ENCODE data around the gene DAPL1.

DNA sequence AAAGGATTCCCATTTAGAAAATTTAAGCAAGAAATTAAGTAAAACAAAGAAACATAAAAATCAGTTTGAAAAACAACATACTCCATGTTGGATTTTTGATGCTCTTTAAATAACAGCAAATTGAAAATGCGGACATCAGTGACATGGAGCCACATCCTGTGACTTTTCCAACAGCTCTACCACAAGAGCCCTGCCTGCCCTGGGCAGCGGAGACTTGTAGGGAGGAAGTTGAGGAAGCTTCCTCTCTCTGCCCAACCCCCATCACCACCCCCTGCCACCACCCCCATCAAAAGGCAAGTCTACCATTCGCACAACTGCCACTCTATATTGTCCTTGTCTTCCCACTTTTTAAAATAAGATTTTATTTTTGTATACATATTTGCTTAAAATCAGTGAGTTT lies 32.8 kb upstream of the DAPL1 start:
- TF ChIP-seq CTCF (conservative IDR thresholded peaks at IDR 0.05 in 1 of 2, IDR thresholded peaks at IDR 0.05 in 1 of 2; ENCODE audit: low read depth in 1 of 2, low read length in 2 of 2) (no peak), EZH2 (IDR thresholded peaks at IDR 0.05; ENCODE audit: low read length, missing control alignments) (no peak)

All from fibroblast of lung (primary cell).